Vagina (tissue), 2 donors: Measurements from ENCODE around the gene ZRSR2.

Experiments used
- CTCF ChIP-seq, 3 experiments: fragments of 450-650 bp in 2 of 3; fragments of 200-600 bp in 1 of 3; sonication (generic) in 1 of 3; IDR thresholded peaks; one replicate each; pipeline ENCODE4 v1.5.1; 2017 to 2019; ENCODE audit warnings: antibody characterized with exemption in 3 of 3, mild to moderate bottlenecking in 2 of 3, moderate library complexity in 2 of 3
- POLR2A ChIP-seq, 2 donors: fragments of 450-650 bp; IDR thresholded peaks; one replicate each; pipeline ENCODE4 v1.6.1; 2017; ENCODE audit warnings: antibody characterized with exemption in 2 of 2, mild to moderate bottlenecking in 2 of 2, moderate library complexity in 2 of 2
- POLR2AphosphoS5 ChIP-seq, 2 donors: sonication (generic); formaldehyde crosslinking; IDR thresholded peaks; one replicate each; pipeline ENCODE4 v1.9.0; 2017; ENCODE audit warnings: antibody characterized with exemption in 2 of 2, mild to moderate bottlenecking in 2 of 2, low read depth in 1 of 2; ENCODE audit not compliant: insufficient read depth in 1 of 2

- no peak for TF ChIP-seq CTCF (IDR thresholded peaks at IDR 0.05)
- no peak for TF ChIP-seq POLR2A (IDR thresholded peaks at IDR 0.05)
- no peak for TF ChIP-seq POLR2AphosphoS5 (IDR thresholded peaks at IDR 0.05; ENCODE audit: insufficient read depth in 1 of 2, low read depth in 1 of 2)
Observed at GRCh38 chrX:15854080-15854655, 63.9 kb downstream of the ZRSR2 start.
